ENCODE measurements around the gene FAAP100. TPM values are rescaled to one million over a fixed set of nuclear protein-coding genes. Genes with fewer than 3 reads are reported as not detected.
"Not testable (repeated sequence)": the region's sequence is repeated elsewhere in the genome, so short reads cannot be mapped to it uniquely, and the experiment has no call there.

The FAAP100 gene
- 13.0 TPM for total RNA-seq
- long read RNA-seq, transcript FAAP100-202 (5 exons, 2,996 nt) = major isoform, 22 of 54 reads
- long read RNA-seq, transcript FAAP100-201 (9 exons, 3,627 nt) = minor isoform, 12 of 54 reads
- long read RNA-seq, partial matches to known transcripts = 12 of 54 reads
- long read RNA-seq, other reads (novel, unspliced or antisense) = 4 of 54 reads

GRCh38 chr17:81552244-81553017, at the start of gene FAAP100:
FAAP100 (minus strand) TSS chr17:81552353; CDS start chr17:81552330, 23 bp downstream.
- DNase-seq (peak; percentile 89), ATAC-seq (ENCODE audit: poor library complexity) (peak; percentile 85)
- intact Hi-C loops (cut with DNase I) = no loop called here

GRCh38 chr17:81601525-81602120, 49.5 kb upstream of the FAAP100 start:
- intact Hi-C loops (cut with DNase I) = loop anchor here (5.0 kb wide), 1 partner anchor 349 kb away; no protein-coding TSS in a partner anchor
- ATAC-seq (ENCODE audit: poor library complexity) (peak; percentile 87), DNase-seq (no peak)

- peak; percentile 78 for DNase-seq
- intact Hi-C loops (cut with DNase I) = loop anchor here (5.0 kb wide), 1 partner anchor 348 kb away; no protein-coding TSS in a partner anchor
- ATAC-seq (ENCODE audit: poor library complexity) = peak; percentile 83
These were observed 47.8 kb upstream of the FAAP100 start for GRCh38 chr17:81599719-81600486.

- peak; percentile 65 for ATAC-seq (ENCODE audit: poor library complexity)
- intact Hi-C loops (cut with DNase I) = no loop called here
- DNase-seq = peak; percentile 38
These were observed 41.1 kb upstream of the FAAP100 start for GRCh38 chr17:81593105-81593871.

- intact Hi-C loops (cut with DNase I) = no loop called here
- ATAC-seq (ENCODE audit: poor library complexity) (no peak), DNase-seq (peak; percentile 7)
These were observed 39.8 kb upstream of the FAAP100 start for GRCh38 chr17:81591971-81592370.

GRCh38 chr17:81590121-81590520, 38.0 kb upstream of the FAAP100 start:
- ATAC-seq (ENCODE audit: poor library complexity) (no peak), DNase-seq (peak; percentile 8)
- intact Hi-C loops (cut with DNase I) = no loop called here

GRCh38 chr17:81589612-81590011, 37.5 kb upstream of the FAAP100 start:
- intact Hi-C loops (cut with DNase I) = no loop called here
- DNase-seq (peak; percentile 1), ATAC-seq (ENCODE audit: poor library complexity) (no peak)

GRCh38 chr17:81586096-81586495, 33.9 kb upstream of the FAAP100 start:
- no peak for ATAC-seq (ENCODE audit: poor library complexity)

GRCh38 chr17:81584771-81585170, 32.6 kb upstream of the FAAP100 start:
- DNase-seq; intact Hi-C loops (cut with DNase I); ATAC-seq (ENCODE audit: poor library complexity): not testable (repeated sequence)

More at GRCh38 chr17:81586096-81586495, 33.9 kb upstream of the FAAP100 start:
- DNase-seq = no peak
- intact Hi-C loops (cut with DNase I) = no loop called here

GRCh38 chr17:81583589-81584342, 31.6 kb upstream of the FAAP100 start:
- no peak for ATAC-seq (ENCODE audit: poor library complexity)
- DNase-seq = no peak
- intact Hi-C loops (cut with DNase I) = no loop called here

- ATAC-seq (ENCODE audit: poor library complexity) (no peak), DNase-seq (peak; percentile 39)
- intact Hi-C loops (cut with DNase I) = no loop called here
These were observed 30.6 kb upstream of the FAAP100 start for GRCh38 chr17:81582749-81583148.

GRCh38 chr17:81582341-81582740, 30.2 kb upstream of the FAAP100 start:
- intact Hi-C loops (cut with DNase I) = no loop called here
- ATAC-seq (ENCODE audit: poor library complexity) (no peak), DNase-seq (no peak)

GRCh38 chr17:81581758-81582157, 29.6 kb upstream of the FAAP100 start:
- intact Hi-C loops (cut with DNase I) = no loop called here
- ATAC-seq (ENCODE audit: poor library complexity) = no peak
- no peak for DNase-seq

GRCh38 chr17:81580481-81580880, 28.3 kb upstream of the FAAP100 start:
- DNase-seq (no peak), ATAC-seq (ENCODE audit: poor library complexity) (no peak)
- intact Hi-C loops (cut with DNase I) = no loop called here

GRCh38 chr17:81579821-81580321, 27.7 kb upstream of the FAAP100 start:
- DNase-seq = no peak
- peak; percentile 30 for ATAC-seq (ENCODE audit: poor library complexity)
- intact Hi-C loops (cut with DNase I) = no loop called here

GRCh38 chr17:81579298-81579697, 27.1 kb upstream of the FAAP100 start:
- ATAC-seq (ENCODE audit: poor library complexity) (no peak), DNase-seq (no peak)
- intact Hi-C loops (cut with DNase I) = no loop called here

GRCh38 chr17:81578561-81579225, 26.5 kb upstream of the FAAP100 start:
- no peak for ATAC-seq (ENCODE audit: poor library complexity)
- no peak for DNase-seq
- intact Hi-C loops (cut with DNase I) = no loop called here
